SK-N-SH treated with all-trans-retinoic acid at 6 μM for 48 hours (cell line): ENCODE results near the gene PTTG1IP.

ENCODE experiments used
- ARNTL ChIP-seq: fragments of 450-650 bp; formaldehyde crosslinking; IDR thresholded peaks from 2 replicates; pipeline ENCODE4 v1.5.0; 2020; ENCODE audit warnings: low read depth, mild to moderate bottlenecking, moderate library complexity, borderline replicate concordance
- CREB5 ChIP-seq: fragments of 250-450 bp; sonication (Bioruptor Pico); IDR thresholded peaks from 2 replicates; pipeline ENCODE4 v1.5.1; 2020; ENCODE audit warnings: low read depth, mild to moderate bottlenecking, moderate library complexity
- CSDC2 ChIP-seq: fragments of 250-450 bp; sonication (Bioruptor Pico); IDR thresholded peaks from 2 replicates; pipeline ENCODE4 v1.5.0; 2020; ENCODE audit warnings: mild to moderate bottlenecking, moderate library complexity
- ESRRG ChIP-seq: fragments of 250-450 bp; sonication (Bioruptor Pico); IDR thresholded peaks from 2 replicates; pipeline ENCODE4 v1.6.1; 2021; ENCODE audit warnings: mild to moderate bottlenecking
- GLIS3 ChIP-seq: fragments of 250-450 bp; sonication (Bioruptor Pico); IDR thresholded peaks from 2 replicates; pipeline ENCODE4 v1.5.0; 2020; ENCODE audit warnings: mild to moderate bottlenecking, moderate library complexity
- RARB ChIP-seq: fragments of 250-450 bp; sonication (Bioruptor Pico); IDR thresholded peaks from 2 replicates; pipeline ENCODE4 v1.8.0; 2021; ENCODE audit warnings: mild to moderate bottlenecking, moderate library complexity
- SNAI2 ChIP-seq: fragments of 250-450 bp; sonication (Bioruptor Pico); IDR thresholded peaks from 2 replicates; pipeline ENCODE4 v1.5.0; 2020; ENCODE audit warnings: mild to moderate bottlenecking, moderate library complexity
- TOX ChIP-seq: fragments of 250-450 bp; sonication (Bioruptor Pico); IDR thresholded peaks from 2 replicates; pipeline ENCODE4 v1.8.0; 2021; ENCODE audit warnings: mild to moderate bottlenecking, moderate library complexity, borderline replicate concordance
- ZFP3 ChIP-seq: fragments of 250-450 bp; sonication (Bioruptor Pico); IDR thresholded peaks from 2 replicates; pipeline ENCODE4 v1.5.0; 2020; ENCODE audit warnings: mild to moderate bottlenecking, moderate library complexity
- ZFP30 ChIP-seq: fragments of 450-650 bp; formaldehyde crosslinking; IDR thresholded peaks from 2 replicates; pipeline ENCODE4 v1.5.0; 2022; ENCODE audit warnings: mild to moderate bottlenecking, moderate library complexity
- ZNF8 ChIP-seq: fragments of 450-650 bp; formaldehyde crosslinking; IDR thresholded peaks from 2 replicates; pipeline ENCODE4 v1.5.0; 2020; ENCODE audit warnings: mild to moderate bottlenecking, moderate library complexity
- TF ChIP-seq, protein P1 (sequence below): fragments of 250-450 bp; sonication (Bioruptor Pico); IDR thresholded peaks from 2 replicates; pipeline ENCODE4 v1.5.1; 2021; ENCODE audit warnings: mild to moderate bottlenecking, moderate library complexity
- TF ChIP-seq, protein P2 (sequence below): fragments of 250-450 bp; sonication (Bioruptor Pico); IDR thresholded peaks from 2 replicates; pipeline ENCODE4 v1.8.0; 2020; ENCODE audit warnings: mild to moderate bottlenecking, moderate library complexity, borderline replicate concordance
- TF ChIP-seq, protein P3 (sequence below): fragments of 250-450 bp; sonication (Bioruptor Pico); IDR thresholded peaks from 2 replicates; pipeline ENCODE4 v1.5.0; 2020; ENCODE audit warnings: mild to moderate bottlenecking, moderate library complexity

GRCh38 chr21:44911068-44911383, 37.5 kb upstream of the PTTG1IP start:
- TF ChIP-seq ZFP3 (no peak), ZFP30 (CRISPR knock-in tag) (no peak), ESRRG (CRISPR knock-in tag) (no peak), GLIS3 (CRISPR knock-in tag) (no peak), TOX (CRISPR knock-in tag) (no peak), SNAI2 (no peak), RARB (CRISPR knock-in tag) (no peak), CREB5 (CRISPR knock-in tag) (no peak), CSDC2 (no peak), ARNTL (no peak), ZNF8 (CRISPR knock-in tag) (no peak)
- TF ChIP-seq, protein P1, sequence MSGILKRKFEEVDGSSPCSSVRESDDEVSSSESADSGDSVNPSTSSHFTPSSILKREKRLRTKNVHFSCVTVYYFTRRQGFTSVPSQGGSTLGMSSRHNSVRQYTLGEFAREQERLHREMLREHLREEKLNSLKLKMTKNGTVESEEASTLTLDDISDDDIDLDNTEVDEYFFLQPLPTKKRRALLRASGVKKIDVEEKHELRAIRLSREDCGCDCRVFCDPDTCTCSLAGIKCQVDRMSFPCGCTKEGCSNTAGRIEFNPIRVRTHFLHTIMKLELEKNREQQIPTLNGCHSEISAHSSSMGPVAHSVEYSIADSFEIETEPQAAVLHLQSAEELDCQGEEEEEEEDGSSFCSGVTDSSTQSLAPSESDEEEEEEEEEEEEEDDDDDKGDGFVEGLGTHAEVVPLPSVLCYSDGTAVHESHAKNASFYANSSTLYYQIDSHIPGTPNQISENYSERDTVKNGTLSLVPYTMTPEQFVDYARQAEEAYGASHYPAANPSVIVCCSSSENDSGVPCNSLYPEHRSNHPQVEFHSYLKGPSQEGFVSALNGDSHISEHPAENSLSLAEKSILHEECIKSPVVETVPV (CRISPR knock-in tag) = no peak
- TF ChIP-seq, protein P2, sequence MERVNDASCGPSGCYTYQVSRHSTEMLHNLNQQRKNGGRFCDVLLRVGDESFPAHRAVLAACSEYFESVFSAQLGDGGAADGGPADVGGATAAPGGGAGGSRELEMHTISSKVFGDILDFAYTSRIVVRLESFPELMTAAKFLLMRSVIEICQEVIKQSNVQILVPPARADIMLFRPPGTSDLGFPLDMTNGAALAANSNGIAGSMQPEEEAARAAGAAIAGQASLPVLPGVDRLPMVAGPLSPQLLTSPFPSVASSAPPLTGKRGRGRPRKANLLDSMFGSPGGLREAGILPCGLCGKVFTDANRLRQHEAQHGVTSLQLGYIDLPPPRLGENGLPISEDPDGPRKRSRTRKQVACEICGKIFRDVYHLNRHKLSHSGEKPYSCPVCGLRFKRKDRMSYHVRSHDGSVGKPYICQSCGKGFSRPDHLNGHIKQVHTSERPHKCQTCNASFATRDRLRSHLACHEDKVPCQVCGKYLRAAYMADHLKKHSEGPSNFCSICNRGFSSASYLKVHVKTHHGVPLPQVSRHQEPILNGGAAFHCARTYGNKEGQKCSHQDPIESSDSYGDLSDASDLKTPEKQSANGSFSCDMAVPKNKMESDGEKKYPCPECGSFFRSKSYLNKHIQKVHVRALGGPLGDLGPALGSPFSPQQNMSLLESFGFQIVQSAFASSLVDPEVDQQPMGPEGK = no peak
- TF ChIP-seq, protein P3, sequence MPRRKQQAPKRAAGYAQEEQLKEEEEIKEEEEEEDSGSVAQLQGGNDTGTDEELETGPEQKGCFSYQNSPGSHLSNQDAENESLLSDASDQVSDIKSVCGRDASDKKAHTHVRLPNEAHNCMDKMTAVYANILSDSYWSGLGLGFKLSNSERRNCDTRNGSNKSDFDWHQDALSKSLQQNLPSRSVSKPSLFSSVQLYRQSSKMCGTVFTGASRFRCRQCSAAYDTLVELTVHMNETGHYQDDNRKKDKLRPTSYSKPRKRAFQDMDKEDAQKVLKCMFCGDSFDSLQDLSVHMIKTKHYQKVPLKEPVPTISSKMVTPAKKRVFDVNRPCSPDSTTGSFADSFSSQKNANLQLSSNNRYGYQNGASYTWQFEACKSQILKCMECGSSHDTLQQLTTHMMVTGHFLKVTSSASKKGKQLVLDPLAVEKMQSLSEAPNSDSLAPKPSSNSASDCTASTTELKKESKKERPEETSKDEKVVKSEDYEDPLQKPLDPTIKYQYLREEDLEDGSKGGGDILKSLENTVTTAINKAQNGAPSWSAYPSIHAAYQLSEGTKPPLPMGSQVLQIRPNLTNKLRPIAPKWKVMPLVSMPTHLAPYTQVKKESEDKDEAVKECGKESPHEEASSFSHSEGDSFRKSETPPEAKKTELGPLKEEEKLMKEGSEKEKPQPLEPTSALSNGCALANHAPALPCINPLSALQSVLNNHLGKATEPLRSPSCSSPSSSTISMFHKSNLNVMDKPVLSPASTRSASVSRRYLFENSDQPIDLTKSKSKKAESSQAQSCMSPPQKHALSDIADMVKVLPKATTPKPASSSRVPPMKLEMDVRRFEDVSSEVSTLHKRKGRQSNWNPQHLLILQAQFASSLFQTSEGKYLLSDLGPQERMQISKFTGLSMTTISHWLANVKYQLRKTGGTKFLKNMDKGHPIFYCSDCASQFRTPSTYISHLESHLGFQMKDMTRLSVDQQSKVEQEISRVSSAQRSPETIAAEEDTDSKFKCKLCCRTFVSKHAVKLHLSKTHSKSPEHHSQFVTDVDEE (CRISPR knock-in tag) = no peak
